Neutrophil (primary cell): Measurements from ENCODE around the gene METRN.

Source experiments
- H3K27ac ChIP-seq: fragments of 200-600 bp; sonication (generic); 2 replicates; pipeline ENCODE4 v1.5.1; 2016; ENCODE audit warnings: mild to moderate bottlenecking, moderate library complexity
- H3K27me3 ChIP-seq: fragments of 200-600 bp; sonication (generic); 2 replicates; pipeline ENCODE4 v1.6.0; 2016; ENCODE audit warnings: mild to moderate bottlenecking
- H3K36me3 ChIP-seq: fragments of 200-600 bp; sonication (generic); 2 replicates; pipeline ENCODE4 v1.5.1; 2017
- H3K4me1 ChIP-seq, 2 experiments: fragments of 200-600 bp in 1 of 2; sonication (generic) in 1 of 2; 1 replicate in 1 of 2; 2 replicates in 1 of 2; pipeline versions ENCODE4 v1.5.1 to v1.6.1; 2013 to 2016; ENCODE audit warnings: low read depth in 1 of 2, low read length in 1 of 2, mild to moderate bottlenecking in 1 of 2, moderate library complexity in 1 of 2; ENCODE audit not compliant: control insufficient read depth in 1 of 2, insufficient read depth in 1 of 2
- H3K4me3 ChIP-seq, 2 experiments: fragments of 200-600 bp in 1 of 2; sonication (generic) in 1 of 2; 1 replicate in 1 of 2; 2 replicates in 1 of 2; pipeline ENCODE4 v1.5.1; 2013 to 2016; ENCODE audit warnings: low read depth in 1 of 2, low read length in 1 of 2, mild to moderate bottlenecking in 1 of 2, moderate library complexity in 1 of 2
- H3K9me3 ChIP-seq: fragments of 200-600 bp; sonication (generic); 2 replicates; pipeline ENCODE4 v1.5.1; 2016
- TF ChIP-seq, protein P1 (sequence below): fragments of 200-600 bp; sonication (generic); IDR thresholded peaks from 2 replicates; pipeline ENCODE4 v1.5.1; 2016; ENCODE audit warnings: antibody characterized with exemption

Gene METRN

DNA sequence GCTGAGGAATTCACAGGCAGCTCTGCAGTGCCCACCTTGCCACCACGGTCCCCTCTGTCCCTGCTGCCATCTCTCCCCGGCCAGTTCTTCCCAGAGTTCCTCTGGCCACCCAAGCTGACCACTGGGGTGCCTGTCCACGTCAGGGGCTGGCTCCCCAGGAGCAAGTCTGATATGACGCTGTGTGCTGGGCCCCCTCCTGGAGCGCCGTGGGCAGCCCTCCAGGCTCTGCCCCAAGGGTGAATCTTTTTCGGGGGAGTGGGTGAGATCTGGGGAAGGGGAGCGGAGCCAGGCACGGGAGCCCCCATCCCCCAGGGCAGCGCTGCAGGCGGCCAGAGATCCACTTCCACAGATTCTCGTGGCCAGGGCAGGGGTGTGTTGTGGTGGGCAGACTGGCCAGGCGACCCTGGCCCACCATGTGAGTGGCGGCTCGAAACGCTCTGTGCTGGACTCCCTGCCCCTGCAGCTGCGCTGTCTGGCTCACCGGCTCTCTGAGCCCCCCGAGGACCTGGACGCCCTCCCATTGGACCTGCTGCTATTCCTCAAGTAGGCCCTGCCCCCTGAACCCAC lies 49.3 kb downstream of the METRN start:
- H3K4me3 ChIP-seq: no peak overlapping the region
- no peaks in the 10 kb centered on the region for H3K36me3 ChIP-seq
- TF ChIP-seq, protein P1, sequence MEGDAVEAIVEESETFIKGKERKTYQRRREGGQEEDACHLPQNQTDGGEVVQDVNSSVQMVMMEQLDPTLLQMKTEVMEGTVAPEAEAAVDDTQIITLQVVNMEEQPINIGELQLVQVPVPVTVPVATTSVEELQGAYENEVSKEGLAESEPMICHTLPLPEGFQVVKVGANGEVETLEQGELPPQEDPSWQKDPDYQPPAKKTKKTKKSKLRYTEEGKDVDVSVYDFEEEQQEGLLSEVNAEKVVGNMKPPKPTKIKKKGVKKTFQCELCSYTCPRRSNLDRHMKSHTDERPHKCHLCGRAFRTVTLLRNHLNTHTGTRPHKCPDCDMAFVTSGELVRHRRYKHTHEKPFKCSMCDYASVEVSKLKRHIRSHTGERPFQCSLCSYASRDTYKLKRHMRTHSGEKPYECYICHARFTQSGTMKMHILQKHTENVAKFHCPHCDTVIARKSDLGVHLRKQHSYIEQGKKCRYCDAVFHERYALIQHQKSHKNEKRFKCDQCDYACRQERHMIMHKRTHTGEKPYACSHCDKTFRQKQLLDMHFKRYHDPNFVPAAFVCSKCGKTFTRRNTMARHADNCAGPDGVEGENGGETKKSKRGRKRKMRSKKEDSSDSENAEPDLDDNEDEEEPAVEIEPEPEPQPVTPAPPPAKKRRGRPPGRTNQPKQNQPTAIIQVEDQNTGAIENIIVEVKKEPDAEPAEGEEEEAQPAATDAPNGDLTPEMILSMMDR: no peak
- H3K27ac ChIP-seq: no peak overlapping the region
- no peaks in the 10 kb centered on the region for H3K9me3 ChIP-seq
- H3K4me1 ChIP-seq: no peaks in the 10 kb centered on the region
- H3K27me3 ChIP-seq: peaks cover 9% of the 10 kb centered on the region

DNA sequence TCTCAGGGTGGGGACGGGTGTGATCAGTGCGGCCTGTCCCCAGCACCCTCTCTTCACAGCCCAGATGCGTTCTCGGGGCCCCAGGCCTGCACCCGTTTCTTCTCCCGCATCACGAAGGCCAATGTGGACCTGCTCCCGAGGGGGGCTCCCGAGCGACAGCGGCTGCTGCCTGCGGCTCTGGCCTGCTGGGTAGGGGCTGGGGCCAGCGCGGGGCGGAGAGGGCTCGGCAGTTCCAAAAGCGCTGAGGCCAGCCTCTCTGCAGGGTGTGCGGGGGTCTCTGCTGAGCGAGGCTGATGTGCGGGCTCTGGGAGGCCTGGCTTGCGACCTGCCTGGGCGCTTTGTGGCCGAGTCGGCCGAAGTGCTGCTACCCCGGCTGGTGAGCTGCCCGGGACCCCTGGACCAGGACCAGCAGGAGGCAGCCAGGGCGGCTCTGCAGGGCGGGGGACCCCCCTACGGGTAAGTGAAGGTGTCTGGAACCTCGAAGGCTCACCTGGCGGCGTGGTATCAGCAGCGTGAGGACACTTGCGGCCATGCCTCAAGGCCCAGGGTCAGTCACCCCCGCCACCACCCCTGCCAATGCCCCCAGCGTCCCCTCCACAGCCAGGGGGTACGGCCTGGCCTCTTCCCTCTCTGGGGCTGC lies 50.0 kb downstream of the METRN start:
- Histone ChIP-seq H3K36me3 (no peaks in the 10 kb centered on the region), H3K9me3 (no peaks in the 10 kb centered on the region), H3K4me3 (no peak overlapping the region), H3K27me3 (peaks cover 16% of the 10 kb centered on the region), H3K27ac (no peak overlapping the region), H3K4me1 (no peaks in the 10 kb centered on the region)
- TF ChIP-seq, protein P1: no peak

DNA sequence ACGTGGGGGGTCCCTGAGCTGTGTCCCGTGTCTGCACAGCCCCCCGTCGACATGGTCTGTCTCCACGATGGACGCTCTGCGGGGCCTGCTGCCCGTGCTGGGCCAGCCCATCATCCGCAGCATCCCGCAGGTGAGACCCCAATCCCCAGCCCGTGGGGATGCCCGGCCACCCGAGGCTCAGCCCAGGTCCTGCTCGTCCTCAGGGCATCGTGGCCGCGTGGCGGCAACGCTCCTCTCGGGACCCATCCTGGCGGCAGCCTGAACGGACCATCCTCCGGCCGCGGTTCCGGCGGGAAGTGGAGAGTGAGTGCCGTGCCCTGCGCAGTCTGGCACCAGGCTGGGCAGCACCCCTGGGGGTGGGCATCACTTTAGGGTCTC lies 50.6 kb downstream of the METRN start:
- Histone ChIP-seq H3K4me3 (no peak overlapping the region), H3K9me3 (no peaks in the 10 kb centered on the region), H3K36me3 (no peaks in the 10 kb centered on the region), H3K4me1 (no peaks in the 10 kb centered on the region), H3K27ac (no peak overlapping the region), H3K27me3 (peaks cover 16% of the 10 kb centered on the region)
- TF ChIP-seq, protein P1: no peak

DNA sequence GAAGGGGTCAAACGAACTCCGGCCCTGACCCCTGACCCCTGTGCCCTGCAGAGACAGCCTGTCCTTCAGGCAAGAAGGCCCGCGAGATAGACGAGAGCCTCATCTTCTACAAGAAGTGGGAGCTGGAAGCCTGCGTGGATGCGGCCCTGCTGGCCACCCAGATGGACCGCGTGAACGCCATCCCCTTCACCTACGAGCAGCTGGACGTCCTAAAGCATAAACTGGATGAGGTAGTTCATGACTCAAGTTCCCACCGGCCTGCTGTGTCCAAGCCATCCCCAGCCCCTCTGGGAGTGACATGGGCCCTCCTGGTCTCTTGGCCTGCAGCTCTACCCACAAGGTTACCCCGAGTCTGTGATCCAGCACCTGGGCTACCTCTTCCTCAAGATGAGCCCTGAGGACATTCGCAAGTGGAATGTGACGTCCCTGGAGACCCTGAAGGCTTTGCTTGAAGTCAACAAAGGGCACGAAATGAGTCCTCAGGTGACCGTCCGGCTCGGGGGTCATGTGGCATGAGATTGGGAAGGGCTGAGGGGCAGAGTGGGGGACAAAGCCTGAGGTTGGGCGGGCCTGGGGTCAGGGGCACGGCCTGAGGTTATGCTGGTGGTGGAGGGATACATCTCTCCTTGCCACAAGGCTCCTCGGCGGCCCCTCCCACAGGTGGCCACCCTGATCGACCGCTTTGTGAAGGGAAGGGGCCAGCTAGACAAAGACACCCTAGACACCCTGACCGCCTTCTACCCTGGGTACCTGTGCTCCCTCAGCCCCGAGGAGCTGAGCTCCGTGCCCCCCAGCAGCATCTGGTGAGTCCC lies 51.3 kb downstream of the METRN start:
- peaks cover 16% of the 10 kb centered on the region for H3K27me3 ChIP-seq
- H3K36me3 ChIP-seq: no peaks in the 10 kb centered on the region
- H3K27ac ChIP-seq: no peak overlapping the region
- TF ChIP-seq, protein P1: no peak
- H3K4me3 ChIP-seq: no peak overlapping the region
- no peaks in the 10 kb centered on the region for H3K4me1 ChIP-seq
- H3K9me3 ChIP-seq: no peaks in the 10 kb centered on the region

DNA sequence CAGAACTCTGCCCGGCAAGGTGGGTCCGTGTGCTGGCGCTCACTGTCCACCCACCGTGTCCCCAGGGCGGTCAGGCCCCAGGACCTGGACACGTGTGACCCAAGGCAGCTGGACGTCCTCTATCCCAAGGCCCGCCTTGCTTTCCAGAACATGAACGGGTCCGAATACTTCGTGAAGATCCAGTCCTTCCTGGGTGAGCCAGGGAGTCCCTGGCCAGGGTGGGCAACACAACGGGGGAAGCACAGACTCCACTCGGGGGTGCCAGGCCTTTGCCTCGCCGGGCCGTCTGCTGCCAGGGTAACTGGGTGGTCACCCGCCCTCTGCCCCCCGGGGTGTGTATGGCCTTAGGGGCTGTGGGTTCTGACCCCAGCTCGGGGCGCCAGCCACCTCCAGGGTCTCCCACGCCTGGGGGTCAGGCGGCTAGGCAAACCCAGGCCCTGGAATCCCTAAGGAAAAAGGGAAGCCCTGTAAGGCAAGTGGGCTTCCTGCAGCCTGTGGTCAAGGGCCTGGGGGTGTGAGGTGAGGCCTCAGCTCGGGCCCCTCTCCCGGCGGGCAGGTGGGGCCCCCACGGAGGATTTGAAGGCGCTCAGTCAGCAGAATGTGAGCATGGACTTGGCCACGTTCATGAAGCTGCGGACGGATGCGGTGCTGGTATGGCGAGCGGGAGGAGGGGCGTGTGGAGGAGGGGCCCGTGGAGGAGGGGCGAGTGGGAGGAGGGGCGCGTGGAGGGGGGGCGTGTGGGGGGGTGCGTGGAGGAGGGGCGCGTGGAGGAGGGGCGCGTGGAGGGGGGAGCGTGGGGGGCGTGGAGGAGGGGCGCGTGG lies 52.1 kb downstream of the METRN start:
- Histone ChIP-seq H3K4me1 (no peaks in the 10 kb centered on the region), H3K4me3 (no peak overlapping the region), H3K27ac (no peak overlapping the region), H3K36me3 (no peaks in the 10 kb centered on the region), H3K27me3 (peaks cover 16% of the 10 kb centered on the region), H3K9me3 (no peaks in the 10 kb centered on the region)
- TF ChIP-seq, protein P1: no peak
